ENCODE measurements around the gene INPP5A.

GRCh38 chr10:132564249-132564605, 26.6 kb downstream of the INPP5A start:
- TF ChIP-seq CTCF (IDR thresholded peaks at IDR 0.05; ENCODE audit: low read length) (no peak), EZH2phosphoT487 (IDR thresholded peaks at IDR 0.05; ENCODE audit: low read length) (no peak), EZH2 (optimal IDR thresholded peaks at IDR 0.05; ENCODE audit: low read depth, low read length) (no peak)
